Ishikawa (cell line): Measurements from ENCODE around the gene PIGW.

ENCODE experiments used
- CEBPB ChIP-seq: IDR thresholded peaks from 2 replicates; pipeline ENCODE4 v1.6.1; 2012
- CREB1 ChIP-seq: IDR thresholded peaks from 2 replicates; pipeline ENCODE4 v1.6.1; 2012; ENCODE audit warnings: low read depth
- EGR1 ChIP-seq: IDR thresholded peaks from 2 replicates; pipeline ENCODE4 v1.6.1; 2012
- EP300 ChIP-seq: IDR thresholded peaks from 2 replicates; pipeline ENCODE4 v1.6.1; 2012; ENCODE audit warnings: borderline replicate concordance
- FOXM1 ChIP-seq: IDR thresholded peaks from 2 replicates; pipeline ENCODE4 v1.6.1; 2012; ENCODE audit warnings: low read depth, borderline replicate concordance
- NFIC ChIP-seq: IDR thresholded peaks from 2 replicates; pipeline ENCODE4 v1.6.1; 2012
- RAD21 ChIP-seq: IDR thresholded peaks from 2 replicates; pipeline ENCODE4 v1.6.1; 2012; ENCODE audit warnings: low read depth
- TAF1 ChIP-seq: IDR thresholded peaks from 2 replicates; pipeline ENCODE4 v1.6.1; 2012; ENCODE audit warnings: low read depth, mild to moderate bottlenecking
- TCF12 ChIP-seq: IDR thresholded peaks from 2 replicates; pipeline ENCODE4 v1.6.1; 2012; ENCODE audit warnings: low read depth
- TEAD4 ChIP-seq: IDR thresholded peaks from 2 replicates; pipeline ENCODE4 v1.6.1; 2012
- YY1 ChIP-seq: IDR thresholded peaks from 2 replicates; pipeline ENCODE4 v1.6.1; 2012; ENCODE audit warnings: low read depth
- ZBTB7A ChIP-seq: IDR thresholded peaks from 2 replicates; pipeline ENCODE4 v1.6.1; 2012; ENCODE audit warnings: low read depth
- TF ChIP-seq, protein P1 (sequence below): IDR thresholded peaks from 2 replicates; pipeline ENCODE4 v1.6.1; 2012; ENCODE audit warnings: low read depth, mild to moderate bottlenecking
- TF ChIP-seq, protein P2 (sequence below): IDR thresholded peaks from 2 replicates; pipeline ENCODE4 v1.6.1; 2012
- TF ChIP-seq, protein P3 (sequence below): IDR thresholded peaks from 2 replicates; pipeline ENCODE4 v1.6.1; 2012

PIGW gene

DNA sequence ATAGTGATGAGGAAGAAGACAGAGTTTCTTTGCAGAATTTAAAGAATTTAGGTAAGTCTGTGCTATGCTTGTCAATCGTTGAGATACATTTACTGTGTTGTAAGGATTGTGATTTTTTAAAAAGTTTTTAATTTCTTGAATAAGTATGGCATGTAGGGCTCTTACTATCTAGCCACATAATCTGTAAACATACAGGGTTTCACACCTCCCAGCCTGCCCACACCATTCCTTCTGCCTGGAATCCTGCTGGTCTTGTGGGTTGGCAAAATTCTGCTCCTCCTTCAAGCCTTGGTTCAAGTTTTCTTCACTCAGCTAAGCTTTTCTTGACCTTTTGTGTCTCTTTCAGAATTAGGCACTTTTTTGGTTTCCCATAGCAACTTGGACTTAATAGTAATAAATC is 40.8 kb upstream of the PIGW start:
- TF ChIP-seq, protein P1, sequence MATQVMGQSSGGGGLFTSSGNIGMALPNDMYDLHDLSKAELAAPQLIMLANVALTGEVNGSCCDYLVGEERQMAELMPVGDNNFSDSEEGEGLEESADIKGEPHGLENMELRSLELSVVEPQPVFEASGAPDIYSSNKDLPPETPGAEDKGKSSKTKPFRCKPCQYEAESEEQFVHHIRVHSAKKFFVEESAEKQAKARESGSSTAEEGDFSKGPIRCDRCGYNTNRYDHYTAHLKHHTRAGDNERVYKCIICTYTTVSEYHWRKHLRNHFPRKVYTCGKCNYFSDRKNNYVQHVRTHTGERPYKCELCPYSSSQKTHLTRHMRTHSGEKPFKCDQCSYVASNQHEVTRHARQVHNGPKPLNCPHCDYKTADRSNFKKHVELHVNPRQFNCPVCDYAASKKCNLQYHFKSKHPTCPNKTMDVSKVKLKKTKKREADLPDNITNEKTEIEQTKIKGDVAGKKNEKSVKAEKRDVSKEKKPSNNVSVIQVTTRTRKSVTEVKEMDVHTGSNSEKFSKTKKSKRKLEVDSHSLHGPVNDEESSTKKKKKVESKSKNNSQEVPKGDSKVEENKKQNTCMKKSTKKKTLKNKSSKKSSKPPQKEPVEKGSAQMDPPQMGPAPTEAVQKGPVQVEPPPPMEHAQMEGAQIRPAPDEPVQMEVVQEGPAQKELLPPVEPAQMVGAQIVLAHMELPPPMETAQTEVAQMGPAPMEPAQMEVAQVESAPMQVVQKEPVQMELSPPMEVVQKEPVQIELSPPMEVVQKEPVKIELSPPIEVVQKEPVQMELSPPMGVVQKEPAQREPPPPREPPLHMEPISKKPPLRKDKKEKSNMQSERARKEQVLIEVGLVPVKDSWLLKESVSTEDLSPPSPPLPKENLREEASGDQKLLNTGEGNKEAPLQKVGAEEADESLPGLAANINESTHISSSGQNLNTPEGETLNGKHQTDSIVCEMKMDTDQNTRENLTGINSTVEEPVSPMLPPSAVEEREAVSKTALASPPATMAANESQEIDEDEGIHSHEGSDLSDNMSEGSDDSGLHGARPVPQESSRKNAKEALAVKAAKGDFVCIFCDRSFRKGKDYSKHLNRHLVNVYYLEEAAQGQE, result no peak
- TF ChIP-seq TEAD4, result no peak
- TF ChIP-seq FOXM1, result no peak
- TF ChIP-seq, protein P2, sequence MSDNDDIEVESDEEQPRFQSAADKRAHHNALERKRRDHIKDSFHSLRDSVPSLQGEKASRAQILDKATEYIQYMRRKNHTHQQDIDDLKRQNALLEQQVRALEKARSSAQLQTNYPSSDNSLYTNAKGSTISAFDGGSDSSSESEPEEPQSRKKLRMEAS, result no peak
- TF ChIP-seq TAF1, result no peak
- TF ChIP-seq ZBTB7A, result no peak
- TF ChIP-seq, protein P3, sequence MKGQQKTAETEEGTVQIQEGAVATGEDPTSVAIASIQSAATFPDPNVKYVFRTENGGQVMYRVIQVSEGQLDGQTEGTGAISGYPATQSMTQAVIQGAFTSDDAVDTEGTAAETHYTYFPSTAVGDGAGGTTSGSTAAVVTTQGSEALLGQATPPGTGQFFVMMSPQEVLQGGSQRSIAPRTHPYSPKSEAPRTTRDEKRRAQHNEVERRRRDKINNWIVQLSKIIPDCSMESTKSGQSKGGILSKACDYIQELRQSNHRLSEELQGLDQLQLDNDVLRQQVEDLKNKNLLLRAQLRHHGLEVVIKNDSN, result no peak
- no peak for TF ChIP-seq TCF12
- TF ChIP-seq NFIC, result no peak
- no peak for TF ChIP-seq RAD21

DNA sequence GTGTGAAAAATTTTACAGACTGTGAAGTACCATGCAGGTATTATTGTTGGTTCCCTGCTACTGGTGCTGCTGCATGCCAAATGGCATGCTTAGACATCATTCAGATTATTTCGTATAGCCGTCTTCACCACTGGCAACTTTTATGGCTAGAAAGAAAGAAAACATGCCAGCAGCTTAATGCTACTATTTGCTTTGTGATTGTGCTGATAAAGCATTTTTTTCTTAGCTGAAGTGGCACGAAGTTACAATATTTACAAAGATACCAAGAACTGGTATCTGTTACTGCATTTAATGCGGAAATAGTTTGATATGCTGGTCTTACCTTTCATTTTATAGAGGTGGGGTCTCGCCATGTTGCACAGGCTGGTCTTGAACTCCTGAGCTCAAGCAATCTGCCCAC is 40.1 kb upstream of the PIGW start:
- TF ChIP-seq CEBPB (no peak), FOXM1 (no peak), TAF1 (no peak), ZBTB7A (no peak), TEAD4 (no peak), NFIC (no peak), TCF12 (no peak), RAD21 (no peak)
- TF ChIP-seq, protein P3, result no peak

DNA sequence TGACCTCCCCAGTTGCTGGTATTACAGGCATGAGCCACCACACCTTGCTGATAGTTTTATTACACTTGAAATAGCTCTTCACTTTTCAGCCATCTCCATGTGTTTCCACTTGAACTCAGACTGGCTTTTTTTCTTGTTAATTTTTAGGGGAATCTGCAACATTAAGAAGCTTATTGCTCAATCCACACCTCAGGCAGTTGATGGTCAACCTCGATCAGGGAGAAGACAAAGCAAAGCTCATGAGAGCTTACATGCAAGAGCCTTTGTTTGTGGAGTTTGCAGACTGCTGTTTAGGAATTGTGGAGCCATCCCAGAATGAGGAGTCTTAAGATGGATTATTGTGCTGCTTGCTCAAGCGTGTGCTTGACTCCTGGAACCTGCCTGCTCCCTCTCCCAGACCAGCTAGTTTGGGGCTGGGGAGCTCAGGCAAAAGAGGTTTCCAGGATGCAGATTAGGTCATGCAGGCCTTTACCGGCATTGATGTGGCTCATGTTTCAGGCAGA is 39.7 kb upstream of the PIGW start:
- no peak for TF ChIP-seq CREB1

DNA sequence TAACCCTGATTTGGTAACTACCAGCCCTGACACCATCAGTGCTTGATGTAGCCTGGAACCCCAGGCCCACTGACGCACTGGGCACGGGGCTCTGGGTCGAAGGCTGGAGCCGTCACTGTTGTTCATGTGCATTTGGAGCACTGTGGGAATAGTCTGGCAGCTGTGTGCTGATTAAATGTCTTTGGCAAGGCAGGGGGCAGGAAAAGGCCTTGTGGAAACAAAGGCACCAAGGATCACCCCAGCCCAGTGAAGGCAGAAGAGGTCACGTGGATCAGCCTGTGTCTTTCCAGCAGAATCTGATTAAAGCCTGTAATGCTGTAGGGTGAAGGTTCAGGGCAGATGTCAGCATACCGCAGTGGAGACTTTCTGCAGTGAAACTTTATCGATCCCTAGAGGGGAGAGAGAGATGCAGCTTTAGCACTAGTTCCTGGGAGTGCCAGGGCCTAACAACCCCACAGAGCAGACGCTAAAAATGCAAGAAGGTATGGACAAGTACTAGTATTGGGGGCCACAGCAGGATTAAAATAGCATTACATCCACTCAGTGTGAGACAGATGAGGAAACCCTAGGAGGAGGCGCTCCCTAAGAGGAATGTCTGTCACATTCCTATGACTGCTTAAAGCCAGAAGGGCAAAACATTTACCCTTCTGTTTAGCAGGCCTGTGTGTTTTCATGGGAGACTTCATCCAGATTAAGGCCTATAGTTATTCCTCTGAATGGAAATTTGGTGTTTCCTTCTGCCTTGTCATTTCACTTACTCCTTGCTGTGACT is 38.6 kb upstream of the PIGW start:
- TF ChIP-seq ZBTB7A, result no peak
- no peak for TF ChIP-seq CREB1
- no peak for TF ChIP-seq NFIC
- TF ChIP-seq FOXM1, result no peak
- TF ChIP-seq, protein P1, result no peak
- no peak for TF ChIP-seq TAF1
- TF ChIP-seq CEBPB, result no peak
- TF ChIP-seq, protein P2, result no peak
- TF ChIP-seq YY1, result no peak
- no peak for TF ChIP-seq TCF12
- TF ChIP-seq RAD21, result no peak
- TF ChIP-seq TEAD4, result no peak
- TF ChIP-seq, protein P3, result no peak
- no peak for TF ChIP-seq EP300
- no peak for TF ChIP-seq EGR1

DNA sequence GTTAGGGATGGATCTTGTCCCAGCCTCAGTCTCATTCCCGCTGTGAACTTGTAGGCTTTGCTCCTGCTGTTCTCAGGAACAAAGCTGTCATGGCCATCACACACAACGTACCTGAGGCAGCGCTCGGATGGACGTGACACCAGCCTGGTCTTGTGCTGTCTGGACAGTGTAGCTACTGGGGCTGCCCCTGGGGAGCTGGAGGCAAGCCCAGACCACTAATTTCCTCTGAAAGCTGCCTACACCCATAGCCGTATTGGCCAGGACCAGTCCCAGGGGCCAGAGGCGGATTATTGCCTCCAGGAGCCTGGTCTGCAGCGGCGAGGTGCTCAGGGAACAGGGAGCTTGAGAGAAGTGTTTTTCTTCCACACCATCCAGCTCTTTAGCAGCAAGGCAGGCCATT is 36.6 kb upstream of the PIGW start:
- TF ChIP-seq TEAD4 (no peak), CREB1 (no peak), YY1 (no peak), NFIC (no peak), CEBPB (no peak), RAD21 (no peak), TAF1 (no peak), FOXM1 (no peak), TCF12 (no peak), ZBTB7A (no peak), EP300 (no peak), EGR1 (no peak)
- TF ChIP-seq, protein P1, result no peak
- TF ChIP-seq, protein P3, result no peak
- TF ChIP-seq, protein P2, result no peak
